ENCODE data around the gene TAL2.

DNA sequence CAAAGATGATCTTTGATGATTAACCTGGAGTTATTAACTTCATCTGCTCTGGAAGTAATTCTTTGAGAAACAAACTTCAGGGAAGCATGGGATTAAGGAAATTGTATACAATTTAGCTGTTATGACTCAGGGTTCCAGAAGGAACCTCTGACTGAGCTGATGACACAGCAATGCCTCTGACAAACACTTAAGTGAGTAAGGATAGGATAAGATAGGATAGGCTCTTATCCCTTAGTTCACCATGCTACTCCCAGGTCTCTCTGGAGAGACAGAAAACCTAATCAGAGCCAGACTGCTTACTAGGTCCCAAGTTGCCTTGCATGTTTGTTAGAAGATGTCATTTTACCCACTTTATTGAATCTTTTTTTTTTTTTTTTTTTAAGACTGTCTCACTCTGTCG is 19.5 kb downstream of the TAL2 start:
- no peak for TF ChIP-seq POLR2A (IDR thresholded peaks at IDR 0.05)
- TF ChIP-seq, protein P1, sequence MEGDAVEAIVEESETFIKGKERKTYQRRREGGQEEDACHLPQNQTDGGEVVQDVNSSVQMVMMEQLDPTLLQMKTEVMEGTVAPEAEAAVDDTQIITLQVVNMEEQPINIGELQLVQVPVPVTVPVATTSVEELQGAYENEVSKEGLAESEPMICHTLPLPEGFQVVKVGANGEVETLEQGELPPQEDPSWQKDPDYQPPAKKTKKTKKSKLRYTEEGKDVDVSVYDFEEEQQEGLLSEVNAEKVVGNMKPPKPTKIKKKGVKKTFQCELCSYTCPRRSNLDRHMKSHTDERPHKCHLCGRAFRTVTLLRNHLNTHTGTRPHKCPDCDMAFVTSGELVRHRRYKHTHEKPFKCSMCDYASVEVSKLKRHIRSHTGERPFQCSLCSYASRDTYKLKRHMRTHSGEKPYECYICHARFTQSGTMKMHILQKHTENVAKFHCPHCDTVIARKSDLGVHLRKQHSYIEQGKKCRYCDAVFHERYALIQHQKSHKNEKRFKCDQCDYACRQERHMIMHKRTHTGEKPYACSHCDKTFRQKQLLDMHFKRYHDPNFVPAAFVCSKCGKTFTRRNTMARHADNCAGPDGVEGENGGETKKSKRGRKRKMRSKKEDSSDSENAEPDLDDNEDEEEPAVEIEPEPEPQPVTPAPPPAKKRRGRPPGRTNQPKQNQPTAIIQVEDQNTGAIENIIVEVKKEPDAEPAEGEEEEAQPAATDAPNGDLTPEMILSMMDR (IDR thresholded peaks at IDR 0.05), result no peak

Data from tibial nerve (tissue), 3 donors.